ENCODE measurements around the gene VSTM4.

The VSTM4 gene

GRCh38 chr10:48999346-48999745 lies 116.0 kb downstream of the VSTM4 start:
- no peaks in the 10 kb centered on the region for H3K27me3 ChIP-seq (ENCODE audit: insufficient read depth, poor library complexity, severe bottlenecking)
- DNase-seq (ENCODE audit: low read depth in 1 of 2, low spot score in 1 of 2), result no peak
- TF ChIP-seq REST (IDR thresholded peaks at IDR 0.05; ENCODE audit: insufficient replicate concordance, low read depth), result no peak
- no peak for TF ChIP-seq CTCF (IDR thresholded peaks at IDR 0.05; ENCODE audit: insufficient read depth, low read length)
- TF ChIP-seq SPI1 (IDR thresholded peaks at IDR 0.05; ENCODE audit: borderline replicate concordance, low read depth), result no peak
- no peak for TF ChIP-seq GABPA (IDR thresholded peaks at IDR 0.05; ENCODE audit: low read depth)
- no peak overlapping the region for H3K27ac ChIP-seq (replicated peaks)
- H3K4me3 ChIP-seq (replicated peaks; ENCODE audit: insufficient read depth, low read length), result no peak overlapping the region

GRCh38 chr10:48996329-48996728 lies 119.0 kb downstream of the VSTM4 start:
- H3K27me3 ChIP-seq (ENCODE audit: insufficient read depth, poor library complexity, severe bottlenecking), result no peaks in the 10 kb centered on the region
- H3K4me3 ChIP-seq (replicated peaks; ENCODE audit: insufficient read depth, low read length), result no peak overlapping the region
- no peak for DNase-seq (ENCODE audit: low read depth in 1 of 2, low spot score in 1 of 2)
- TF ChIP-seq GABPA (IDR thresholded peaks at IDR 0.05; ENCODE audit: low read depth), result no peak
- TF ChIP-seq POLR2AphosphoS5 (IDR thresholded peaks at IDR 0.05; ENCODE audit: low read depth), result no peak
- TF ChIP-seq SPI1 (IDR thresholded peaks at IDR 0.05; ENCODE audit: borderline replicate concordance, low read depth), result no peak
- no peak for TF ChIP-seq CTCF (IDR thresholded peaks at IDR 0.05; ENCODE audit: insufficient read depth, low read length)
- no peak for TF ChIP-seq REST (IDR thresholded peaks at IDR 0.05; ENCODE audit: insufficient replicate concordance, low read depth)
- H3K27ac ChIP-seq (replicated peaks), result no peak overlapping the region

- H3K27me3 ChIP-seq (ENCODE audit: insufficient read depth, poor library complexity, severe bottlenecking), result no peaks in the 10 kb centered on the region
- no peak overlapping the region for H3K27ac ChIP-seq (replicated peaks)
- TF ChIP-seq REST (IDR thresholded peaks at IDR 0.05; ENCODE audit: insufficient replicate concordance, low read depth) (no peak), CTCF (IDR thresholded peaks at IDR 0.05; ENCODE audit: insufficient read depth, low read length) (no peak), SPI1 (IDR thresholded peaks at IDR 0.05; ENCODE audit: borderline replicate concordance, low read depth) (no peak; the same call in 1 of the 2 replicates), GABPA (IDR thresholded peaks at IDR 0.05; ENCODE audit: low read depth) (no peak), POLR2AphosphoS5 (IDR thresholded peaks at IDR 0.05; ENCODE audit: low read depth) (no peak)
- DNase-seq (ENCODE audit: low read depth in 1 of 2, low spot score in 1 of 2), result no peak
- no peak overlapping the region for H3K4me3 ChIP-seq (replicated peaks; ENCODE audit: insufficient read depth, low read length)
These were observed 121.7 kb downstream of the VSTM4 start for GRCh38 chr10:48993627-48994026.

Measured in HL-60 (cell line).